Prostate gland (tissue), 2 donors: ENCODE results near the gene AK3. TPM values are rescaled to one million over a fixed set of nuclear protein-coding genes. Genes with fewer than 3 reads are reported as not detected.

ENCODE experiments used
- DNase-seq: peaks from one replicate; pipeline ENCODE4 v3.0.0-alpha.2; 2019; ENCODE audit warnings: low spot score
- H3K27ac ChIP-seq, 2 donors: fragments of 200-600 bp; sonication (generic); 2 replicates each; pipeline ENCODE4 v1.5.1; 2017 to 2019
- H3K27me3 ChIP-seq: fragments of 200-600 bp; sonication (generic); replicated peaks from 2 replicates; pipeline ENCODE4 v1.5.1; 2019; ENCODE audit not compliant: insufficient read depth
- H3K36me3 ChIP-seq, 2 donors: fragments of 200-600 bp; sonication (generic); 1 replicate in 1 of 2; 2 replicates in 1 of 2; pipeline versions ENCODE4 v1.5.1 to v1.8.1; 2017 to 2019
- H3K4me1 ChIP-seq: fragments of 200-600 bp; sonication (generic); replicated peaks from 2 replicates; pipeline ENCODE4 v1.5.1; 2019
- H3K4me3 ChIP-seq, 2 donors: fragments of 200-600 bp; sonication (generic); 2 replicates each; pipeline ENCODE4 v1.5.1; 2017 to 2019
- H3K9me3 ChIP-seq: fragments of 200-600 bp; sonication (generic); 2 replicates; pipeline ENCODE4 v1.5.1; 2017
- CTCF ChIP-seq, 4 experiments: fragments of 200-600 bp in 2 of 4; fragments of 450-650 bp in 2 of 4; sonication (generic) in 2 of 4; IDR thresholded peaks; 1 replicate in 3 of 4; 2 replicates in 1 of 4; pipeline ENCODE4 v1.5.1; 2016 to 2019; ENCODE audit warnings: antibody characterized with exemption in 4 of 4, mild to moderate bottlenecking in 2 of 4, moderate library complexity in 2 of 4
- POLR2A ChIP-seq: fragments of 450-650 bp; IDR thresholded peaks from one replicate; pipeline ENCODE4 v1.6.1; 2016; ENCODE audit warnings: antibody characterized with exemption, mild to moderate bottlenecking
- POLR2AphosphoS5 ChIP-seq: sonication (generic); formaldehyde crosslinking; IDR thresholded peaks from one replicate; pipeline ENCODE4 v1.6.1; 2017; ENCODE audit warnings: antibody characterized with exemption
- WGBS: methylation state at CpG from one replicate; pipeline ENCODE4 v1.1.5; 2018; 5-methylcytosine and 5-hydroxymethylcytosine counted together
- intact Hi-C: fragments of 100-400 bp; cut with DNase I; formaldehyde crosslinking; loops from one replicate; pipeline ENCODE4 v1.14.2; 2022
- total RNA-seq, 2 donors: library from RNA; depleted of rRNA; stranded (reverse); fragments of >200 nt; gene quantifications; one replicate each; pipeline ENCODE4 v1.1.0, GENCODE V29; 2016

The AK3 gene
- total RNA-seq, 2 donors from 2014 or later = 44.8 to 74.3 TPM

GRCh38 chr9:4748612-4749011 lies 7.6 kb upstream of the AK3 start:
- no peaks in the 10 kb centered on the region for H3K27me3 ChIP-seq
- intact Hi-C loops = no loop called here
- 95% methylated on average over 5 of the region's 5 CpGs for WGBS

GRCh38 chr9:4746278-4747030 lies 5.5 kb upstream of the AK3 start:
- TF ChIP-seq POLR2A (no peak), CTCF (IDR thresholded peaks at IDR 0.05) (no peak), POLR2AphosphoS5 (no peak)
- H3K27ac ChIP-seq = no peak overlapping the region
- no peaks in the 10 kb centered on the region for H3K27me3 ChIP-seq
- H3K9me3 ChIP-seq = no peaks in the 10 kb centered on the region
- H3K36me3 ChIP-seq = no peaks in the 10 kb centered on the region
- H3K4me3 ChIP-seq = no peak overlapping the region
- H3K4me1 ChIP-seq = no peaks in the 10 kb centered on the region
- intact Hi-C loops = no loop called here
- 92% methylated on average over 2 of the region's 2 CpGs for WGBS
- no peak for DNase-seq

More at GRCh38 chr9:4748612-4749011, 7.6 kb upstream of the AK3 start:
- Histone ChIP-seq H3K4me1 (no peaks in the 10 kb centered on the region), H3K36me3 (no peaks in the 10 kb centered on the region), H3K9me3 (no peaks in the 10 kb centered on the region), H3K4me3 (no peak overlapping the region), H3K27ac (no peak overlapping the region)
- no peak for TF ChIP-seq CTCF (IDR thresholded peaks at IDR 0.05)
- TF ChIP-seq POLR2AphosphoS5 = no peak
- TF ChIP-seq POLR2A = no peak
- DNase-seq = no peak

- intact Hi-C loops = loop anchor here (5.0 kb wide), 1 partner anchor 361 kb away; no protein-coding TSS in a partner anchor
- no peak overlapping the region for H3K4me3 ChIP-seq
- 68% methylated on average over 5 of the region's 5 CpGs for WGBS
Observed at GRCh38 chr9:4743131-4743875, 2.3 kb upstream of the AK3 start.

GRCh38 chr9:4742246-4742645 lies 1.2 kb upstream of the AK3 start:
- Histone ChIP-seq H3K9me3 (no peaks in the 10 kb centered on the region), H3K4me1 (peaks cover 5% of the 10 kb centered on the region), H3K36me3 (no peaks in the 10 kb centered on the region), H3K27me3 (no peaks in the 10 kb centered on the region), H3K4me3 (no peak overlapping the region), H3K27ac (peak overlapping the region; percentile 93 to 97)
- intact Hi-C loops = loop anchor here (5.0 kb wide), 1 partner anchor 360 kb away; no protein-coding TSS in a partner anchor
- TF ChIP-seq POLR2AphosphoS5 = no peak
- no peak for TF ChIP-seq CTCF (IDR thresholded peaks at IDR 0.05)
- no peak for TF ChIP-seq POLR2A
- 36% methylated on average over 3 of the region's 3 CpGs for WGBS
- DNase-seq = no peak

More at GRCh38 chr9:4743131-4743875, 2.3 kb upstream of the AK3 start:
- no peak for DNase-seq
- TF ChIP-seq POLR2AphosphoS5 (peak; percentile 17), CTCF (IDR thresholded peaks at IDR 0.05) (no peak), POLR2A (no peak)
- Histone ChIP-seq H3K27ac (peak overlapping the region in 1 of 2 donors; percentile 4), H3K36me3 (no peaks in the 10 kb centered on the region), H3K4me1 (peaks cover 5% of the 10 kb centered on the region), H3K27me3 (no peaks in the 10 kb centered on the region), H3K9me3 (no peaks in the 10 kb centered on the region)
